GM08714 (cell line): Measurements from ENCODE around the gene ZNF70.

Experiments
- H3K4me3 ChIP-seq: fragments of 200-500 bp; sonication (Bioruptor generic); 2 replicates; pipeline ENCODE4 v1.5.1; 2014; ENCODE audit warnings: mild to moderate bottlenecking, low read length, inconsistent platforms
- ZNF274 ChIP-seq: IDR thresholded peaks from 2 replicates; pipeline ENCODE4 v1.6.1; 2012; ENCODE audit warnings: mild to moderate bottlenecking, low read depth, low read length

ZNF70 gene

GRCh38 chr22:23692598-23693291 is 58.2 kb downstream of the ZNF70 start:
- no peak overlapping the region for H3K4me3 ChIP-seq
- no peak for TF ChIP-seq ZNF274

- TF ChIP-seq ZNF274, result no peak
- no peak overlapping the region for H3K4me3 ChIP-seq
Measured at GRCh38 chr22:23691748-23692423, 59.0 kb downstream of the ZNF70 start.

- no peak within 1 kb of the TSS for H3K4me3 ChIP-seq
- TF ChIP-seq ZNF274, result no peak
Measured at GRCh38 chr22:23690713-23691112, 60.2 kb downstream of the ZNF70 start, which contains the start of gene RGL4. RGL4 (plus strand) TSS chr22:23691013; CDS start chr22:23692031, 1,018 bp downstream.

- no peak for TF ChIP-seq ZNF274
- no peak overlapping the region for H3K4me3 ChIP-seq
Measured at GRCh38 chr22:23689414-23689813, 61.5 kb downstream of the ZNF70 start.
